ENCODE data around the gene KIDINS220.

DNA sequence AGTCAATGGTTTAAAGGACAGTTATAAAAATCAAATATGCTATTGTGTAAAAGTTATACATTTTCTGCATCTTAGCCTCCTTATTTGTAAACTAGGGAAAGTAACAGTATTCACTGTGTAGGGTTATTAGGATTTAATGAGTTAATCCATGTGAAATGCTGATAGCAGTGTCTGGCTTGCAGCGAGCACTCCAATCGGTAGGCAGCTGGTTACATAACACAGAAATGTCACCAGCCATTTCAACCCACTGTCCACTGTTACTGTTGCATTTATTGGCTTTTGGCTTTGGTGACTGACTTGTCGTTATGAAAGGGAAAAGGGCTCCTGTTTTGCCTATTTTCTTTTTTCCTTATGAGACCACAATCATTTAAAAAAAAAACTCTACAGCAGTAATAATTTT, 116.7 kb downstream of the KIDINS220 start:
- TF ChIP-seq, protein P1, sequence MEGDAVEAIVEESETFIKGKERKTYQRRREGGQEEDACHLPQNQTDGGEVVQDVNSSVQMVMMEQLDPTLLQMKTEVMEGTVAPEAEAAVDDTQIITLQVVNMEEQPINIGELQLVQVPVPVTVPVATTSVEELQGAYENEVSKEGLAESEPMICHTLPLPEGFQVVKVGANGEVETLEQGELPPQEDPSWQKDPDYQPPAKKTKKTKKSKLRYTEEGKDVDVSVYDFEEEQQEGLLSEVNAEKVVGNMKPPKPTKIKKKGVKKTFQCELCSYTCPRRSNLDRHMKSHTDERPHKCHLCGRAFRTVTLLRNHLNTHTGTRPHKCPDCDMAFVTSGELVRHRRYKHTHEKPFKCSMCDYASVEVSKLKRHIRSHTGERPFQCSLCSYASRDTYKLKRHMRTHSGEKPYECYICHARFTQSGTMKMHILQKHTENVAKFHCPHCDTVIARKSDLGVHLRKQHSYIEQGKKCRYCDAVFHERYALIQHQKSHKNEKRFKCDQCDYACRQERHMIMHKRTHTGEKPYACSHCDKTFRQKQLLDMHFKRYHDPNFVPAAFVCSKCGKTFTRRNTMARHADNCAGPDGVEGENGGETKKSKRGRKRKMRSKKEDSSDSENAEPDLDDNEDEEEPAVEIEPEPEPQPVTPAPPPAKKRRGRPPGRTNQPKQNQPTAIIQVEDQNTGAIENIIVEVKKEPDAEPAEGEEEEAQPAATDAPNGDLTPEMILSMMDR (IDR thresholded peaks at IDR 0.05; ENCODE audit: poor library complexity, severe bottlenecking) = no peak
- TF ChIP-seq POLR2AphosphoS5 (IDR thresholded peaks at IDR 0.05) = no peak
- TF ChIP-seq EZH2 (IDR thresholded peaks at IDR 0.05; ENCODE audit: borderline replicate concordance, insufficient read depth, low read length, poor library complexity, severe bottlenecking) = no peak
- TF ChIP-seq, protein P2, sequence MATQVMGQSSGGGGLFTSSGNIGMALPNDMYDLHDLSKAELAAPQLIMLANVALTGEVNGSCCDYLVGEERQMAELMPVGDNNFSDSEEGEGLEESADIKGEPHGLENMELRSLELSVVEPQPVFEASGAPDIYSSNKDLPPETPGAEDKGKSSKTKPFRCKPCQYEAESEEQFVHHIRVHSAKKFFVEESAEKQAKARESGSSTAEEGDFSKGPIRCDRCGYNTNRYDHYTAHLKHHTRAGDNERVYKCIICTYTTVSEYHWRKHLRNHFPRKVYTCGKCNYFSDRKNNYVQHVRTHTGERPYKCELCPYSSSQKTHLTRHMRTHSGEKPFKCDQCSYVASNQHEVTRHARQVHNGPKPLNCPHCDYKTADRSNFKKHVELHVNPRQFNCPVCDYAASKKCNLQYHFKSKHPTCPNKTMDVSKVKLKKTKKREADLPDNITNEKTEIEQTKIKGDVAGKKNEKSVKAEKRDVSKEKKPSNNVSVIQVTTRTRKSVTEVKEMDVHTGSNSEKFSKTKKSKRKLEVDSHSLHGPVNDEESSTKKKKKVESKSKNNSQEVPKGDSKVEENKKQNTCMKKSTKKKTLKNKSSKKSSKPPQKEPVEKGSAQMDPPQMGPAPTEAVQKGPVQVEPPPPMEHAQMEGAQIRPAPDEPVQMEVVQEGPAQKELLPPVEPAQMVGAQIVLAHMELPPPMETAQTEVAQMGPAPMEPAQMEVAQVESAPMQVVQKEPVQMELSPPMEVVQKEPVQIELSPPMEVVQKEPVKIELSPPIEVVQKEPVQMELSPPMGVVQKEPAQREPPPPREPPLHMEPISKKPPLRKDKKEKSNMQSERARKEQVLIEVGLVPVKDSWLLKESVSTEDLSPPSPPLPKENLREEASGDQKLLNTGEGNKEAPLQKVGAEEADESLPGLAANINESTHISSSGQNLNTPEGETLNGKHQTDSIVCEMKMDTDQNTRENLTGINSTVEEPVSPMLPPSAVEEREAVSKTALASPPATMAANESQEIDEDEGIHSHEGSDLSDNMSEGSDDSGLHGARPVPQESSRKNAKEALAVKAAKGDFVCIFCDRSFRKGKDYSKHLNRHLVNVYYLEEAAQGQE (IDR thresholded peaks at IDR 0.05; ENCODE audit: borderline replicate concordance) = no peak
